Caco-2 (cell line): ENCODE measurements around the gene HAX1. TPM values are rescaled to one million over a fixed set of nuclear protein-coding genes. Genes with fewer than 3 reads are reported as not detected.
"Not testable (repeated sequence)": the region's sequence is repeated elsewhere in the genome, so short reads cannot be mapped to it uniquely, and the experiment has no call there.

Experiments
- BruUV-seq: library from RNA; stranded (reverse); fragments of 400-500 nt; replicated peaks from 2 replicates; lab custom pipeline; 2021; lab: Mats Ljungman, UMichigan
- CTCF ChIA-PET: fragments of 300-600 bp; sonication (Branson Sonifier 250); formaldehyde crosslinking; loops from one replicate; lab custom pipeline; 2022; ENCODE audit warnings: antibody characterized with exemption; lab: Charles Lee
- POLR2A ChIA-PET: fragments of 300-600 bp; sonication (Branson Sonifier 250); formaldehyde crosslinking; loops from one replicate; lab custom pipeline; 2022; ENCODE audit warnings: antibody characterized with exemption; lab: Charles Lee
- DNase-seq, 2 experiments: peaks; one replicate each; pipeline versions ENCODE4 v3.0.0 to v3.0.0-alpha.2; 2020 to 2022
- H3K27me3 ChIP-seq: replicated peaks from 2 replicates; pipeline ENCODE4 v1.6.0; 2011; ENCODE audit warnings: low read length; ENCODE audit not compliant: control insufficient read depth, insufficient read depth
- H3K36me3 ChIP-seq: 2 replicates; pipeline ENCODE4 v1.5.1; 2011; ENCODE audit warnings: low read length; ENCODE audit not compliant: control insufficient read depth, insufficient read depth
- H3K4me1 ChIP-seq: fragments of 250-450 bp; sonication (Bioruptor Pico); 2 replicates; pipeline ENCODE4 v1.5.1; 2020; ENCODE audit warnings: mild to moderate bottlenecking
- H3K4me3 ChIP-seq: 2 replicates; pipeline ENCODE4 v1.5.1; 2011; ENCODE audit warnings: low read depth, mild to moderate bottlenecking, control low read depth, low read length
- H3K9me3 ChIP-seq: fragments of 250-450 bp; sonication (Bioruptor Pico); 2 replicates; pipeline ENCODE4 v1.5.1; 2020; ENCODE audit warnings: mild to moderate bottlenecking, moderate library complexity
- H3K27ac Mint-ChIP-seq: one replicate; pipeline ENCODE4 v1.8.0; 2022; ENCODE audit warnings: mixed read lengths; ENCODE audit not compliant: unreplicated experiment
- H3K27me3 Mint-ChIP-seq: one replicate; pipeline ENCODE4 v1.8.0; 2022; ENCODE audit warnings: mixed read lengths; ENCODE audit not compliant: insufficient read depth, unreplicated experiment
- H3K36me3 Mint-ChIP-seq: one replicate; pipeline ENCODE4 v1.8.0; 2022; ENCODE audit warnings: mild to moderate bottlenecking, mixed read lengths; ENCODE audit not compliant: insufficient read depth, unreplicated experiment
- H3K4me1 Mint-ChIP-seq: one replicate; pipeline ENCODE4 v1.8.0; 2022; ENCODE audit warnings: low read depth, mixed read lengths; ENCODE audit not compliant: unreplicated experiment
- H3K4me3 Mint-ChIP-seq: one replicate; pipeline ENCODE4 v1.8.0; 2022; ENCODE audit warnings: mild to moderate bottlenecking, moderate library complexity, mixed read lengths; ENCODE audit not compliant: unreplicated experiment
- H3K9me3 Mint-ChIP-seq: one replicate; pipeline ENCODE4 v1.8.0; 2022; ENCODE audit warnings: mixed read lengths; ENCODE audit not compliant: unreplicated experiment
- intact Hi-C: fragments of 100-400 bp; cut with micrococcal nuclease; formaldehyde crosslinking; loops from one replicate; pipeline ENCODE4 v1.10.0; 2022; ENCODE audit not compliant: unreplicated experiment
- total RNA-seq: library from RNA; stranded (reverse); gene quantifications from 2 replicates; pipeline ENCODE4 v1.2.3, GENCODE V29; 2022
- TF ChIP-seq, protein P1 (sequence below), 2 experiments: fragments of 200-600 bp in 1 of 2; IDR thresholded peaks; 1 replicate in 1 of 2; 2 replicates in 1 of 2; pipeline versions ENCODE4 v1.5.1 to v1.8.0; 2011 to 2022; ENCODE audit warnings: antibody characterized with exemption in 1 of 2, control low read depth in 1 of 2, inconsistent platforms in 1 of 2, low read depth in 1 of 2, low read length in 1 of 2, mild to moderate bottlenecking in 1 of 2, moderate library complexity in 1 of 2; ENCODE audit not compliant: insufficient read depth in 1 of 2, severe bottlenecking in 1 of 2, unreplicated experiment in 1 of 2

Gene HAX1
- total RNA-seq, 1 experiment from 2014 or later = 138 TPM

- H3K4me1 Mint-ChIP-seq = no peaks in the 10 kb centered on the region
- DNase-seq = no peak
- Histone ChIP-seq H3K36me3 (no peaks in the 10 kb centered on the region), H3K27me3 (no peaks in the 10 kb centered on the region), H3K4me1 (no peaks in the 10 kb centered on the region), H3K9me3 (no peaks in the 10 kb centered on the region), H3K4me3 (no peak overlapping the region)
- no peaks in the 10 kb centered on the region for H3K27me3 Mint-ChIP-seq
- intact Hi-C loops = no loop called here
- no TSS peak for BruUV-seq
- TF ChIP-seq, protein P1, sequence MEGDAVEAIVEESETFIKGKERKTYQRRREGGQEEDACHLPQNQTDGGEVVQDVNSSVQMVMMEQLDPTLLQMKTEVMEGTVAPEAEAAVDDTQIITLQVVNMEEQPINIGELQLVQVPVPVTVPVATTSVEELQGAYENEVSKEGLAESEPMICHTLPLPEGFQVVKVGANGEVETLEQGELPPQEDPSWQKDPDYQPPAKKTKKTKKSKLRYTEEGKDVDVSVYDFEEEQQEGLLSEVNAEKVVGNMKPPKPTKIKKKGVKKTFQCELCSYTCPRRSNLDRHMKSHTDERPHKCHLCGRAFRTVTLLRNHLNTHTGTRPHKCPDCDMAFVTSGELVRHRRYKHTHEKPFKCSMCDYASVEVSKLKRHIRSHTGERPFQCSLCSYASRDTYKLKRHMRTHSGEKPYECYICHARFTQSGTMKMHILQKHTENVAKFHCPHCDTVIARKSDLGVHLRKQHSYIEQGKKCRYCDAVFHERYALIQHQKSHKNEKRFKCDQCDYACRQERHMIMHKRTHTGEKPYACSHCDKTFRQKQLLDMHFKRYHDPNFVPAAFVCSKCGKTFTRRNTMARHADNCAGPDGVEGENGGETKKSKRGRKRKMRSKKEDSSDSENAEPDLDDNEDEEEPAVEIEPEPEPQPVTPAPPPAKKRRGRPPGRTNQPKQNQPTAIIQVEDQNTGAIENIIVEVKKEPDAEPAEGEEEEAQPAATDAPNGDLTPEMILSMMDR (IDR thresholded peaks at IDR 0.05; ENCODE audit: insufficient read depth in 1 of 2, low read depth in 1 of 2, low read length in 1 of 2, severe bottlenecking in 1 of 2, unreplicated experiment in 1 of 2) = no peak
- H3K27ac Mint-ChIP-seq = no peak overlapping the region
- ChIA-PET CTCF (interaction anchor here (0.6 kb wide), 1 partner anchor 36 kb away, joined by 4 read pairs; no protein-coding TSS in a partner anchor), POLR2A (no interaction called here)
- peaks cover 6% of the 10 kb centered on the region for H3K36me3 Mint-ChIP-seq
- no peaks in the 10 kb centered on the region for H3K9me3 Mint-ChIP-seq
- no peak overlapping the region for H3K4me3 Mint-ChIP-seq
These were observed 29.2 kb downstream of the HAX1 start for GRCh38 chr1:154301582-154301981.

- Histone ChIP-seq H3K27me3 (no peaks in the 10 kb centered on the region), H3K4me3 (no peak overlapping the region), H3K36me3 (no peaks in the 10 kb centered on the region), H3K4me1 (no peaks in the 10 kb centered on the region), H3K9me3 (peaks cover 5% of the 10 kb centered on the region; the same call in 1 of the 2 replicates)
- TF ChIP-seq, protein P1 (IDR thresholded peaks at IDR 0.05; ENCODE audit: insufficient read depth in 1 of 2, low read depth in 1 of 2, low read length in 1 of 2, severe bottlenecking in 1 of 2, unreplicated experiment in 1 of 2) = no peak
- no peak overlapping the region for H3K4me3 Mint-ChIP-seq
- intact Hi-C loops = no loop called here
- H3K27me3 Mint-ChIP-seq = no peaks in the 10 kb centered on the region
- no peaks in the 10 kb centered on the region for H3K4me1 Mint-ChIP-seq
- BruUV-seq = no TSS peak
- no peak overlapping the region for H3K27ac Mint-ChIP-seq
- DNase-seq = no peak
- H3K9me3 Mint-ChIP-seq = no peaks in the 10 kb centered on the region
- ChIA-PET POLR2A (no interaction called here), CTCF (interaction anchor here (0.8 kb wide), 1 partner anchor 21 kb away, joined by 4 read pairs; no protein-coding TSS in a partner anchor)
- no peaks in the 10 kb centered on the region for H3K36me3 Mint-ChIP-seq
These were observed 32.4 kb downstream of the HAX1 start for GRCh38 chr1:154304664-154305337.

DNA sequence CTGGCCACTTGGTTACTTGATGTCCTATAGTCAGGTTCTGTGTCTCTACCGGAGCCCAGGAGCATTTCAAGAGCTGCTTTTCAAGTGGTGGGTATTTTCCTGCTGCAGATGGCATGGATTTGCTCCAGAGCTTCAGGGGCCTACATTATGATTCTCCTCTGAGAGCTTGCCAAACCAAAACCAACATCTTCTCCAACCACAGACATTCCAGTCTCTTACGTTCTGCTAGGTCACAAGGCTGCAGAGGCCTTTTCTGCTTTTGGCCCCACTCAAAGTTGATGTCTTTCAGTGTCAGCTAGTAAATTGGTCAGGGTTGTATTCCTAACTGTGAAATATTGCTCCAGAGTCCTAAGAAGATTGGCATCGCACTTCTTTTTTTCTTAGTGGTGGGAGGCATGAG lies 33.7 kb downstream of the HAX1 start:
- intact Hi-C loops = no loop called here
- TF ChIP-seq, protein P1 (IDR thresholded peaks at IDR 0.05; ENCODE audit: insufficient read depth in 1 of 2, low read depth in 1 of 2, low read length in 1 of 2, severe bottlenecking in 1 of 2, unreplicated experiment in 1 of 2) = no peak
- Histone ChIP-seq H3K9me3 (peaks cover 5% of the 10 kb centered on the region; the same call in 1 of the 2 replicates), H3K27me3 (no peaks in the 10 kb centered on the region), H3K4me3 (no peak overlapping the region), H3K36me3 (no peaks in the 10 kb centered on the region), H3K4me1 (no peaks in the 10 kb centered on the region)
- Mint-ChIP-seq H3K4me1 (no peaks in the 10 kb centered on the region), H3K36me3 (no peaks in the 10 kb centered on the region), H3K27me3 (no peaks in the 10 kb centered on the region), H3K27ac (no peak overlapping the region), H3K9me3 (no peaks in the 10 kb centered on the region), H3K4me3 (no peak overlapping the region)
- CTCF ChIA-PET = interaction anchor here (0.7 kb wide), 1 partner anchor 29 kb away, joined by 3 read pairs; no protein-coding TSS in a partner anchor
- BruUV-seq = no TSS peak
- DNase-seq = no peak
- POLR2A ChIA-PET = interaction anchor here (0.6 kb wide), 1 partner anchor 15 kb away, joined by 3 read pairs; the partner anchor contains the start of gene AQP10

DNA sequence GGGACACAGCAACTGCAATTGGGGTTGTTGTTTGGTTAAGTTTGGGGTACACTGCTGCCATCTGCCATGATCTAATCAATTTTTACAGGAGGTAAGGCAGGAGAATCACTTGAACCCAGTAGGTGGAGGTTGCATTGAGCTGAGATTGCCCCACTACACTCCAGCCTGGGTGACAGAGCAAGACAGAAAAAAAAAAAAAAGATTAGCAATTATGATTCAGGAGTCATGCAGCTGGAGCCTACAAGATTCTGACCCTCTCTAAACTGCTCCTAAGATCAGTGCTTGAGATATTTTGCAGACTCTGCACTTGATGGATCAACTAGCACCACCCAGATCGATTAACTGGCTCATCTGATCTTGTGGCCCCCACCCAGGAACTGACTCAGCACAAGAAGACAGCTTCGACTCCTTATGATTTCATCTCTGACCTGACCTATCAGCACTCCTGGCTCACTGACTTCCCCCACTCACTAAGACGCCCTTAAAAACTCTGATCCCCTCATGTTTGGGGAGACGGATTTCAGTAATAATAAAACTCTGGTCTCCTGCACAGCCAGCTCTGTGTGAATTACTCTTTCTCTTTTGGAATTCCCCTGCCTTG lies 35.3 kb downstream of the HAX1 start:
- H3K4me3 ChIP-seq, H3K36me3 Mint-ChIP-seq, H3K4me1 Mint-ChIP-seq, POLR2A ChIA-PET, H3K4me3 Mint-ChIP-seq, H3K4me1 ChIP-seq, H3K36me3 ChIP-seq, BruUV-seq, H3K27me3 ChIP-seq, H3K9me3 Mint-ChIP-seq, intact Hi-C loops, DNase-seq, H3K27me3 Mint-ChIP-seq, CTCF ChIA-PET, H3K9me3 ChIP-seq, H3K27ac Mint-ChIP-seq: not testable (repeated sequence)
